ENCODE results near the gene SNX32. TPM values are rescaled to one million over a fixed set of nuclear protein-coding genes. Genes with fewer than 3 reads are reported as not detected.

The SNX32 gene
- total RNA-seq, 4 donors from 2014 or later, result 0.33 to 0.78 (median 0.41) TPM

GRCh38 chr11:65806979-65807378 is 26.8 kb upstream of the SNX32 start:
- intact Hi-C loops (cut with DNase I), result no loop called here
- Histone ChIP-seq H3K4me3 (no peak overlapping the region), H3K27me3 (peaks cover 0 to 35% (median 13%) of the 10 kb centered on the region in 4 donors), H3K27ac (replicated peaks in 1 of 4) (no peak overlapping the region), H3K4me1 (no peaks in the 10 kb centered on the region), H3K9me3 (no peaks in the 10 kb centered on the region), H3K36me3 (no peaks in the 10 kb centered on the region)
- 77% methylated on average over 6 of the region's 6 CpGs for WGBS
- TF ChIP-seq CTCF (IDR thresholded peaks at IDR 0.05) (no peak), POLR2A (IDR thresholded peaks at IDR 0.05; ENCODE audit: low read depth) (no peak)
- DNase-seq (ENCODE audit: extremely low spot score), result no peak

- intact Hi-C loops (cut with DNase I), result no loop called here
- TF ChIP-seq POLR2AphosphoS5 (IDR thresholded peaks at IDR 0.05) (no peak), POLR2A (IDR thresholded peaks at IDR 0.05; ENCODE audit: low read depth) (no peak), CTCF (IDR thresholded peaks at IDR 0.05) (no peak), EP300 (IDR thresholded peaks at IDR 0.05) (no peak)
- H3K4me3 ChIP-seq, result no peak overlapping the region
Observed at GRCh38 chr11:65808744-65809341, 24.9 kb upstream of the SNX32 start.

GRCh38 chr11:65809496-65809895 is 24.3 kb upstream of the SNX32 start:
- TF ChIP-seq EP300 (IDR thresholded peaks at IDR 0.05) (no peak), POLR2A (IDR thresholded peaks at IDR 0.05; ENCODE audit: low read depth) (no peak), POLR2AphosphoS5 (IDR thresholded peaks at IDR 0.05) (no peak), CTCF (IDR thresholded peaks at IDR 0.05) (no peak)
- Histone ChIP-seq H3K27me3 (peaks cover 0 to 10% (median 0%) of the 10 kb centered on the region in 4 donors), H3K36me3 (no peaks in the 10 kb centered on the region), H3K4me1 (peaks cover 0 to under 1% (median 0%) of the 10 kb centered on the region in 4 donors), H3K27ac (replicated peaks in 1 of 4) (no peak overlapping the region), H3K4me3 (no peak overlapping the region), H3K9me3 (no peaks in the 10 kb centered on the region)
- WGBS, result 80% methylated on average over 6 of the region's 9 CpGs
- intact Hi-C loops (cut with DNase I), result no loop called here
- DNase-seq (ENCODE audit: extremely low spot score), result no peak

More at GRCh38 chr11:65808744-65809341, 24.9 kb upstream of the SNX32 start:
- Histone ChIP-seq H3K27ac (replicated peaks in 1 of 4) (no peak overlapping the region), H3K36me3 (no peaks in the 10 kb centered on the region), H3K9me3 (no peaks in the 10 kb centered on the region), H3K27me3 (peaks cover 0 to 16% (median 3%) of the 10 kb centered on the region in 4 donors), H3K4me1 (no peaks in the 10 kb centered on the region)
- WGBS, result 70% methylated on average over 20 of the region's 20 CpGs
- DNase-seq (ENCODE audit: extremely low spot score), result no peak

- Histone ChIP-seq H3K4me1 (peaks cover 0 to 7% (median 0%) of the 10 kb centered on the region in 4 donors), H3K27me3 (peaks cover 0 to 2% (median 0%) of the 10 kb centered on the region in 4 donors), H3K9me3 (no peaks in the 10 kb centered on the region), H3K36me3 (peaks cover 0 to 5% (median 0%) of the 10 kb centered on the region in 4 donors), H3K4me3 (no peak overlapping the region), H3K27ac (replicated peaks in 1 of 4) (no peak overlapping the region)
- no peak for TF ChIP-seq POLR2AphosphoS5 (IDR thresholded peaks at IDR 0.05)
- no peak for TF ChIP-seq POLR2A (IDR thresholded peaks at IDR 0.05; ENCODE audit: low read depth)
- TF ChIP-seq EP300 (IDR thresholded peaks at IDR 0.05), result no peak
- no peak for TF ChIP-seq CTCF (IDR thresholded peaks at IDR 0.05)
- DNase-seq (ENCODE audit: extremely low spot score), result no peak
- 81% methylated on average over 23 of the region's 23 CpGs for WGBS
- intact Hi-C loops (cut with DNase I), result loop anchor here (10.0 kb wide), 1 partner anchor 185 kb away; no protein-coding TSS in a partner anchor
Observed at GRCh38 chr11:65810046-65810868, 23.5 kb upstream of the SNX32 start.
